NK-92 (cell line): ENCODE results near the gene LRMDA.

Experiments used
- DNase-seq: peaks from one replicate; lab custom pipeline; 2025; ENCODE audit not compliant: unreplicated experiment; lab: John Stamatoyannopoulos, UW

Gene LRMDA

GRCh38 chr10:75935650-75936400, 504.4 kb downstream of the LRMDA start:
- DNase-seq = no peak

- DNase-seq = no peak
Observed at GRCh38 chr10:75936841-75937240, 505.4 kb downstream of the LRMDA start.

DNA sequence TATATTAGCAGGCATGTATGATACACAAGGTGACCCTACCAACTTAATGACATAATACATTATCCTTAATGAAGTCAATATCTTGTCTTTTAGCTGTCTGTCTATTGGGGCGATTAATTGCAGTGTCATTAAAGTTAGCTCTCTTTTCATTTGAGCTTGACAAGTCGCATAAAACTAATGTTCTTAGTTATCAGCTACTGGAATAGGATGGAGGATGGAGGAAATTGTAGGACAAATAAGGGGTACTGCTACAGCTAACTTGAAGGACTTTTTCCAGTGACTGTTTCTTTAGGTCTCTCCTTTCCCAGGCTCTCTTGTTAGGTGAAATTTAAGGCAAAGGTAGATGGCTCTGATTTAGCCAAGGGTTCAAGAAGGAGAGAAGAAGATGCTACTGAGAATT, 506.4 kb downstream of the LRMDA start:
- DNase-seq = no peak

GRCh38 chr10:75938380-75939122, 507.1 kb downstream of the LRMDA start:
- DNase-seq = no peak

DNA sequence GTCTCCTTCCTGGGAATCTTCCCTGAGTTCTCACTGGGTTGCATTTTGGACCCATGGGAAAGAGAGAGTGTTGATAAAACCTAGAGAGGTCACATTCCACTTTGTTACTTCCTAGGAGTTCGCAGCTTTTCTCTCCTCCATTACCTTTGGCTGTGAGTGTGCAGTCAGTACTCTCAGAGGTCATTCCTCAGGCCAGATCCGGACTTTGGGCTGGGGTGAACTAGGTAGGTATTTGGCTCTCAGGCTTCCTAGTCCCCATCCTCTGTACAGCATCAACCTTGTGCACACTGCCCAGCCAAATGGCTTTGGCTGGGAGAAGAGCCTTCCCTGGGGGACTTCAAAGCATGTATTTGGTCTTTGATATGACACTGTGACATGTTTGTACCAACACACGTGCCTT, 508.1 kb downstream of the LRMDA start:
- DNase-seq = no peak

GRCh38 chr10:75940742-75941141, 509.3 kb downstream of the LRMDA start:
- no peak for DNase-seq

- DNase-seq = no peak
Observed at GRCh38 chr10:75941223-75941801, 509.9 kb downstream of the LRMDA start.

DNA sequence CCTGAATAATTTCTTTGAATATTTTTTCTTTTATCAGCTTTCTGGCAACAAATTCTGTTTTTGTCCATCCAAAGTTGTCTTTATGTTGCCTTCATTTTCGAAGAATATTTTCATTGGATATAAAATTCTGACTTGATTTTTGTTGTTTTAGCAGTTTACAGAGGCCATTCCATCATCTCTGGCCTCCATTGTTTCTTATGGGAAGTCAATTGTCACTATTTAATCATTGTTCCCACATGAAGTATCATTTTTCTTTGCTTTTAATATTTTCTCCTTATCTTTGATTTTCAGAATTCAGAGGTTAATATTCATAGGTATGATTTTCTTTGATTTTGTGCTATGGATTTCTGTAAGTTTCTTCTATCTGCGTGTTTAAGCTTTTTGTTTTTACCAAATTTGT, 512.6 kb downstream of the LRMDA start:
- no peak for DNase-seq

DNA sequence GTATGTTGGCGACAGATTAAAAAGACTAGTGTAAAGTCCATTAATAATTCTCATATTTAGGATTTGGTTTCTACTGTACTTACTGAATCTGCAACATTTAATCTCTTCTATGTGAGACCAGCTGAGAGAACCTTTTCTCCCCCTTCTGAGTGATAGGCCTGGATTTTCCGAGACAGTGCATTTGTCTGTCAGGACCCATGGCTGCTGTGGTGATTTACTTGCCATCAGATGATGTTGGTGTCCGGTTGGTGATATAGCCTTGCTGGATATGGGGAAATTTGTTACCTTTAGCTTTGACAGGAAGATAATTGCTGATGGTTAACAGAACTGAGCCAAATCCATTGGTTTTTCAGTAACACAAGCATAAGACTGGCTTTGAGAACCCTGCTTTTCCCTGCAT, 517.2 kb downstream of the LRMDA start:
- DNase-seq = no peak

DNA sequence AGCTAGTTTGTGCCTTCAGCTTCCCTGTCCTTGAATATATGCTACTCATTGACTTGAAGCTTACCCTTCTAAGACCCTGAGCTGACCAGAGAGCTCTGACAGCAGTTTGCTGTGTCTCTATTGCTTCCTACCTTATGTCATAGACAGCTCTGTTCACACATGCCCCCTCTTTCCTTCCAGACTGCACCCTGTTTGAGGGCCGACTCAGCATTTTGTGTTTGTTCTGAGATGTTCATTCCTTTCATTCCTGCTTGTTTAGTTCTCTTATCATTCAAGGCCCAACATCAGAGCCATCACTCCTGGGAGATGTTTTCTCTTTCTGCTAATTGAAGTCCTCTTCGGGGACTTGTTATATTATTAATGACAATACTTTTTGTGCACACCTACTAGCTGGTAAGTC, 518.9 kb downstream of the LRMDA start:
- DNase-seq = no peak

DNA sequence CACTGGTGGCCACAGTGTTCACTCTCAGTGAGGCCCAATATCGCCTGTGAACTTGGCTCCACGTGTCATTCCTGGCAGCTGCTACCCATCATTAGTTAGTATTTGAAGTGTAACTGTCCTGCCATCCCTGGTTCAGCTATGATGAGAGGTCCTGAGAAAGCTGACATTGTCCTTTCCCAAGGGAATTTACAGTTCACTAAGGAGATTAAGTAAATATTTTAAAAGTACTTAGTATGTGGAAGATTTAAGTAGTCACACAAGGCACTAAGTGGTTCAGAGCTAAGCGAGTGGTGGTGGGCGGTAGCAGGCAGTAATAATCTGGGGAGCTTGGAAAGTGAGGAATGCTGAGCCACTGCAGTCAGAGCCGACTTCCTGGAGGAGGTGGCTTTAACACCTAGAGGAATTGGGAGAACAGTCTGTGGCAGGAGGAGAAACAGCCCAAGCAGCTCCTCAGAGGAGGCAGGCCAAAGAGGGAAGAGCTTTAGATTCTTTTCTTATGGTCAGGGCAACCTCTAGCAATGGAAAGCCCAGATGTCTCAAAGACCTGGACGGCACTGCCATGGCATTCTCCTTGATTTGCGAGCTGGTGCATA, 519.7 kb downstream of the LRMDA start:
- no peak for DNase-seq

DNA sequence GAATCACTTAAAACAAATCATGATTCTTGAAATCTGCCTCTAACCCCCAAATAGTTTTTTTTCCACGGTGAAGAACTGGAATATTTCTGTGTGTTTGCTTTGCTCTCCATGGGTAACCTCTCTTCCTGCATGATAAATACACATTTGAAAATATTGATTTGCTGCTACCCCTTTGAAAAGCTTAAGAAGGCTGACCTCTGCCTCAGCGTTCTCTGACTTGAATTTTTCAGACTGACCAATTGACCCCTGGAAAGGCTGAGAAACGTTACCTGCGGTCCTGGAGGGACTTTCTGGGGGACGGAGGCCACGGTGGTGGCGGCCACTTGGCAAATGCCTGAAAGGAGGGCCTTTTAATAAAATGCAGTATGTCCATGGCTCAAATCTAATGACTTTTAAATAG, 520.2 kb downstream of the LRMDA start:
- DNase-seq = no peak

- DNase-seq = no peak
Observed at GRCh38 chr10:75952093-75952492, 520.7 kb downstream of the LRMDA start.

DNA sequence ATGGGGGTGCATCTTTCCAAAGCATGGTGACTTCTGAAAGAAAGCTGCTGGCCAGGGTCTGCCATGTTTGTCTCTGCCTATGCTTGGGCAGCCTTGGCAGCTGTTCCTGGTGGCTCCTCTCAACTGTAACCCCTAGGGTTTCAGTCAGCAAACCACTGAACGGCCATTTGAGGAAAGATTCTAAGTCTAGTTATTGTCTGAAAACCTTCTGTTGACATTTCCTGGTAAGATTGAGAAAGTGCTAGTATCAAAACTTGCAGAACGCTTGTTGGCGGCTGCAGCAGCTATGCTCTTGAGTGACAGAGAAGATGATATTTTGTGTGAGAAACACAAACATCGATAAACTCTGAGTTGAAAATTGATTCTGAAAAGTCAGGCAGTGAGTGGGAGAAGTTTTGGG, 523.1 kb downstream of the LRMDA start:
- no peak for DNase-seq

- no peak for DNase-seq
Observed at GRCh38 chr10:75955973-75956502, 524.6 kb downstream of the LRMDA start.

GRCh38 chr10:75956624-75957023, 525.2 kb downstream of the LRMDA start:
- DNase-seq = no peak

GRCh38 chr10:75957314-75958120, 526.1 kb downstream of the LRMDA start:
- no peak for DNase-seq

GRCh38 chr10:75959209-75959608, 527.8 kb downstream of the LRMDA start:
- DNase-seq = no peak

GRCh38 chr10:75959912-75960311, 528.5 kb downstream of the LRMDA start:
- DNase-seq = no peak

- DNase-seq = no peak
Observed at GRCh38 chr10:75962395-75963061, 531.1 kb downstream of the LRMDA start.
